Left lung (tissue), 14 donors: ENCODE results near the gene SLC2A14. TPM values are rescaled to one million over a fixed set of nuclear protein-coding genes. Genes with fewer than 3 reads are reported as not detected.
"Not testable (repeated sequence)": the region's sequence is repeated elsewhere in the genome, so short reads cannot be mapped to it uniquely, and the experiment has no call there.

Source experiments
- ATAC-seq: fragments of 200-7000 bp; cut with Tn5 transposase; one replicate; pipeline ENCODE4 v1.9.1; 2020; ENCODE audit warnings: moderate library complexity
- DNase-seq, 4 donors: peaks; one replicate each; pipeline ENCODE4 v3.0.0-alpha.2; 2013 to 2020
- H3K27ac ChIP-seq, 2 donors: fragments of 200-600 bp; sonication (generic) in 1 of 2; one replicate each; pipeline versions ENCODE4 v1.5.0 to v1.8.0; 2020 to 2021
- H3K27me3 ChIP-seq, 2 donors: fragments of 200-600 bp; sonication (generic) in 1 of 2; one replicate each; pipeline versions ENCODE4 v1.5.0 to v1.8.0; 2020 to 2021
- H3K36me3 ChIP-seq, 2 donors: fragments of 200-600 bp; sonication (generic) in 1 of 2; one replicate each; pipeline versions ENCODE4 v1.5.0 to v1.8.0; 2020 to 2021
- H3K4me1 ChIP-seq, 2 donors: fragments of 200-600 bp; one replicate each; pipeline ENCODE4 v1.8.0; 2021
- H3K4me3 ChIP-seq, 2 donors: fragments of 200-600 bp; sonication (generic) in 1 of 2; one replicate each; pipeline versions ENCODE4 v1.5.0 to v1.8.0; 2020 to 2021; ENCODE audit warnings: mild to moderate bottlenecking in 1 of 2
- H3K9me3 ChIP-seq, 2 donors: fragments of 200-600 bp; sonication (generic) in 1 of 2; one replicate each; pipeline versions ENCODE4 v1.5.0 to v1.8.0; 2020 to 2021
- intact Hi-C, 2 donors: fragments of 100-400 bp; cut with DNase I; formaldehyde crosslinking; loops; one replicate each; pipeline versions ENCODE4 v1.11.2 to v1.14.2; 2022
- long read RNA-seq, 12 donors: library from polyadenylated mRNA in 2 of 12; unstranded in 2 of 12; transcript quantifications; one replicate each; pipeline ENCODE4 v2.0.0 and lab custom pipeline, GENCODE V29; 2019 to 2026
- polyA plus RNA-seq, 6 donors: library from polyadenylated mRNA; unstranded; fragments of 120-200 nt; gene quantifications; one replicate each; pipeline ENCODE4 v1.2.1, GENCODE V29; 2013; ENCODE audit not compliant: insufficient read length in 6 of 6
- total RNA-seq, 2 donors: library from RNA; stranded (reverse); fragmentation: NEBNext Ultra II Directional; extraction: Animal tissue kit (Norgen Biotek cat#: 25700); gene quantifications; one replicate each; pipeline ENCODE4 v1.2.1, GENCODE V29; 2021
- TF ChIP-seq, protein P1 (sequence below), 2 donors: fragments of 200-600 bp; sonication (generic) in 1 of 2; IDR thresholded peaks; one replicate each; pipeline versions ENCODE4 v1.5.0 to v1.8.0; 2021; ENCODE audit warnings: antibody characterized with exemption in 2 of 2
- donor health status: DM: no; HTN: yes; CAD: no.
- donor health status: DM: no; HTN: no; CAD: no.

Gene SLC2A14
- total RNA-seq: 1 to 10 TPM in 1 of 2 donors, under 1 TPM in 1; 0.10 to 2.5 TPM
- polyA plus RNA-seq: under 1 TPM; 0.37 to 0.94 (median 0.73) TPM
- long read RNA-seq, donor 1: 0 reads
- long read RNA-seq, donor 2: 0 reads
- long read RNA-seq, donor 3: 0 reads
- long read RNA-seq, donor 4: 0 reads
- long read RNA-seq, donor 5: 0 reads
- long read RNA-seq, donor 6: 0 reads
- long read RNA-seq, donor 7: 0 reads
- long read RNA-seq, donor 8: 0 reads
- long read RNA-seq, donor 9: 0 reads
- long read RNA-seq, donor 10: 0 reads
- long read RNA-seq, donor 11: 0 reads
- long read RNA-seq, donor 12: 0 reads

DNA sequence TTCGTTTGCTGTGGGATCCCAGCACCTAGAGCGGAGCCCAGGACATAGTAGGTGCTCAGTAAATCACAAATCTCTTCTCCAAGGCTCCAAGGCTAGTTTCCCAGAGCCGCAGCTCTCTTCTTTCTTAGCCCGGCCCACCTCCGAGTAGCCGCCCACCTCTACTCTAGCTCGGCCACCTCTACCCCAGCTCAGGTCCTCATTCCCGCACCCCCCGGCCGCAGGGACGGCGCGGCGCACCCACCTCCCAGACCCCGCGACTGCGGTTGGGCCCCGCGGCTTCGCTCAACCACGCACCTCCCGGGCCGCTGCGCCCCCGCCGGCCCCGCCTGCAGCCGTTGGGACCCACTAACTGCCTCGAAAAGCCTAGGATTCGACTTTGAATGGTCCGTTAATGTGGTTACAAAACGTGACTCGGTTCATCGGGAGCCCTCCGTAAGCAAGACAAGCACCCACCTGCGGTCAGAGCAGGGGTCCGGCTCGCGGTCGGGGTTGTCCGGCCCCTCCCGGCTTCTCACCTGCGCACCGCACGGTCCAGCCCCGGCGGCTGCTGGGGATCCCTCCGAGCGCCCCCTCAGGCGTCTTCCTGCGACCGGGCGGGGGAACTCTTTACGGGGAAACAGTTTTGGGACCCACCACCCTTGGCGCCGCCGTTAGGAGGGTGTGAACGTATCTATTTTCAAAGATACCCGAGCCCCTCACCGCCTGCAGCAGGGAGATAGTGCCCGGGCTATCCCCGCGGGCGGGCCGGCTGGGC, at the start of gene SLC2A14:
SLC2A14 (minus strand) TSS at position 350 of the 754 bp plus-strand sequence. CDS start 3,035 bp downstream, outside the sequence.
- H3K9me3 ChIP-seq: no peaks in the 10 kb centered on the region
- no peaks in the 10 kb centered on the region for H3K4me1 ChIP-seq
- H3K27ac ChIP-seq: no peak within 1 kb of the TSS
- peak within 1 kb of the TSS; percentile 1 to 2 for H3K4me3 ChIP-seq
- intact Hi-C loops: no loop called here
- H3K27me3 ChIP-seq: peaks cover 16 to 39% of the 10 kb centered on the region in 2 donors
- TF ChIP-seq, protein P1, sequence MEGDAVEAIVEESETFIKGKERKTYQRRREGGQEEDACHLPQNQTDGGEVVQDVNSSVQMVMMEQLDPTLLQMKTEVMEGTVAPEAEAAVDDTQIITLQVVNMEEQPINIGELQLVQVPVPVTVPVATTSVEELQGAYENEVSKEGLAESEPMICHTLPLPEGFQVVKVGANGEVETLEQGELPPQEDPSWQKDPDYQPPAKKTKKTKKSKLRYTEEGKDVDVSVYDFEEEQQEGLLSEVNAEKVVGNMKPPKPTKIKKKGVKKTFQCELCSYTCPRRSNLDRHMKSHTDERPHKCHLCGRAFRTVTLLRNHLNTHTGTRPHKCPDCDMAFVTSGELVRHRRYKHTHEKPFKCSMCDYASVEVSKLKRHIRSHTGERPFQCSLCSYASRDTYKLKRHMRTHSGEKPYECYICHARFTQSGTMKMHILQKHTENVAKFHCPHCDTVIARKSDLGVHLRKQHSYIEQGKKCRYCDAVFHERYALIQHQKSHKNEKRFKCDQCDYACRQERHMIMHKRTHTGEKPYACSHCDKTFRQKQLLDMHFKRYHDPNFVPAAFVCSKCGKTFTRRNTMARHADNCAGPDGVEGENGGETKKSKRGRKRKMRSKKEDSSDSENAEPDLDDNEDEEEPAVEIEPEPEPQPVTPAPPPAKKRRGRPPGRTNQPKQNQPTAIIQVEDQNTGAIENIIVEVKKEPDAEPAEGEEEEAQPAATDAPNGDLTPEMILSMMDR (IDR thresholded peaks at IDR 0.05): no peak
- ATAC-seq (no peak), DNase-seq (no peak)
- no peaks in the 10 kb centered on the region for H3K36me3 ChIP-seq

DNA sequence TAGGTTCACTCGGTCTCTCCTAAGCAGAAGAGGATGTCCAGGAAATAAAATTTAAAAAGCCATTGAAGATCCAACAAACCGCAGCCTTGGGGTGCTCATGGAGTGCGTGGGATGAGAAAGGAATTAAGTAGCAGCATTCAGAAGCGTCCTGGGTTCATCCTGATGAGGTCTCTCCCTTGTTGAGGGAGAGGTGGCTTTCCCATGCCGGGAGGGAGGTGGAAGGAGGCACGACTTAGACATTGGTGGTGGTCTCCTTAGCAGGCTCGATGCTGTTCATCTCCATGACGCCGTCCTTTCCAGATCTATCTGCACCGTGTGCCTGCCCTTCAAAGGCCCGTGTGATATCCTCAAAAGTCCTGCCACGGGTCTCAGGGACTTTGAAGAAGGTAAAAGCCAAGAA, 48.5 kb upstream of the SLC2A14 start:
- H3K4me1 ChIP-seq, H3K27ac ChIP-seq, H3K9me3 ChIP-seq, DNase-seq, H3K27me3 ChIP-seq, H3K4me3 ChIP-seq, ATAC-seq, intact Hi-C loops: not testable (repeated sequence)
- peaks cover 4 to 90% of the 10 kb centered on the region in 2 donors for H3K36me3 ChIP-seq

DNA sequence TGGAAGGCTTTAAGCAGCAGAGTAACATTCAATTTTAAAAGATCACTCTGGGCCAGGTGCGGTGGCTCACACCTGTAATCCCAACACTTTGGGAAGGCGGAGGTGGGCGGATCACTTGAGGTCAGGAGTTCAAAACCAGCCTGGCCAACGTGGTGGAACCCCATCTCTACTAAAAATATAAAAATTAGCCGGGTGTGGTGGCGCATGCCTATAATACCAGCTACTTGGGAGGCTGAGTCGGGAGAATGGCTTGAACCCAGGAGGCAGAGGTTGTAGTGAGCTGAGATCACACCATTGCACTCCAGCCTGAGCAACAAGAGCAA, 45.5 kb upstream of the SLC2A14 start:
- peaks cover 0 to 64% of the 10 kb centered on the region in 2 donors for H3K36me3 ChIP-seq
- H3K9me3 ChIP-seq, H3K27ac ChIP-seq, H3K27me3 ChIP-seq, H3K4me3 ChIP-seq, DNase-seq, ATAC-seq, H3K4me1 ChIP-seq, intact Hi-C loops: not testable (repeated sequence)

DNA sequence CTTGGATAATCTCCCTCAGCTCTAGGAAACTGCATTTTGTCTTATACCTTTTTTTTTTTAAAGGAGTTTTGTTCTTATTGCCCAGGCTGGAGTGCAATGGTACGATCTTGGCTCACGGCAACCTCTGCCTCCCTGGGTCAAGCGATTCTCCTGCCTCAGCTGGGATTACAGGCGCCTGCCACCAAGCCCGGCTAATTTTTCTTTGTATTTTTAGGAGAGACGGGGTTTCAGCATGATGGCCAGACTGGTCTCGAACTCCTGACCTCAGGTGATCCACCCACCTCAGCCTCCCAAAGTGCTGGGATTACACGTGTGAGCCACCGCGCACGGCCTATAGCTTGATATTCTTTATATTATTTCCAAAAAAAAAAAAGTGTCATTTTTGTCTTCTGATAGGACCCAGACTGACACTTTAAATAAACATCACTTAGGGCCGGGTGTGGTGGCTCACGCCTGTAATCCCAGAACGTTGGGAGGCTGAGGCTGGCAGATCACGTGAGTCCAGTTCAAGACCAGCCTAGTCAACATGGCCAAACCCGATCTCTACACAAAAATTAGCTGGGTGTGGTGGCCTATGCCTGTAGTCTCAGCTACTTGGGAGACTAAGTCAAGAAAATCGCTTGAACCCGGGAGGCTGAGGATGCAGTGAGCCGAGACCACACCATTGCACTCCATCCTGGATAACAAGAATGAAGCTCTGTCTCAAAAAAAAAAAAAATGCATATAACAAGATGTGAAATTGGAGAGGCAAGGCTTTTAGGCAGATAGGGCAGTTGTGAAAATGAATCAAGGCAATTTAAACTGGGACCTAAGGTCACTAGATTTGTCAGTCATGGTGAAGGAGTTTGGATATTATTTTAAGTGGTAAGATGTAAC, 44.9 kb upstream of the SLC2A14 start:
- DNase-seq (no peak), ATAC-seq (no peak)
- peaks cover 0 to 58% of the 10 kb centered on the region in 2 donors for H3K36me3 ChIP-seq
- H3K4me1 ChIP-seq: no peaks in the 10 kb centered on the region
- TF ChIP-seq, protein P1 (IDR thresholded peaks at IDR 0.05): no peak
- no peak overlapping the region for H3K4me3 ChIP-seq
- no peaks in the 10 kb centered on the region for H3K9me3 ChIP-seq
- no peak overlapping the region for H3K27ac ChIP-seq
- H3K27me3 ChIP-seq: no peaks in the 10 kb centered on the region
- intact Hi-C loops: no loop called here

DNA sequence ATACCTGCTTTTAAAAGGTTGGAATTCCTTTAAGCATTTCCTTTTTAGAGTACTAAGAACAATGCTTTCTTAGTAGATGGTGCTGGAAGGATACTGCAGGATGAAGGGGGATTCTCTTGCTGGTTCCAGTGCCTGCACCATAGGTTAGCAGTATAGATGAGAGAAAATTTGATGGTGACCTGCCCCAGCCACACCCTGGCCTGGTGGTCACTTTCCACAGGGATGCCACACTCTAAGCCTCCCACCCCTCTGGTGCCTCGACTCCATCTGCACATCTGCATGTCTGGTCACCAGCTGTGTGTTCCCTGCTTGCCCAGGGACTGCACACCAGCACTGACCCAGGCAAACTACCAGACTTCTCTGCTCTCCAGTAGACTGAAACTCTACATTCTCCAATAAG, 44.2 kb upstream of the SLC2A14 start:
- ATAC-seq (no peak), DNase-seq (no peak)
- intact Hi-C loops: no loop called here

More for the DNA sequence above, 44.2 kb upstream of the SLC2A14 start:
- TF ChIP-seq, protein P1 (IDR thresholded peaks at IDR 0.05): no peak
- Histone ChIP-seq H3K27me3 (no peaks in the 10 kb centered on the region), H3K9me3 (no peaks in the 10 kb centered on the region), H3K36me3 (peaks cover 0 to 51% of the 10 kb centered on the region in 2 donors), H3K27ac (no peak overlapping the region), H3K4me1 (no peaks in the 10 kb centered on the region), H3K4me3 (no peak overlapping the region)
